Measurements from ENCODE around the gene EPB41L2. TPM values are rescaled to one million over a fixed set of nuclear protein-coding genes. Genes with fewer than 3 reads are reported as not detected.

EPB41L2 gene
- total RNA-seq, 2 donors from 2014 or later, result 41.9 to 47.2 TPM

- H3K36me3 ChIP-seq, result no peaks in the 10 kb centered on the region
- H3K27ac ChIP-seq, result no peak overlapping the region
- DNase-seq (ENCODE audit: low spot score), result no peak
- no peaks in the 10 kb centered on the region for H3K9me3 ChIP-seq
- TF ChIP-seq, protein P1, sequence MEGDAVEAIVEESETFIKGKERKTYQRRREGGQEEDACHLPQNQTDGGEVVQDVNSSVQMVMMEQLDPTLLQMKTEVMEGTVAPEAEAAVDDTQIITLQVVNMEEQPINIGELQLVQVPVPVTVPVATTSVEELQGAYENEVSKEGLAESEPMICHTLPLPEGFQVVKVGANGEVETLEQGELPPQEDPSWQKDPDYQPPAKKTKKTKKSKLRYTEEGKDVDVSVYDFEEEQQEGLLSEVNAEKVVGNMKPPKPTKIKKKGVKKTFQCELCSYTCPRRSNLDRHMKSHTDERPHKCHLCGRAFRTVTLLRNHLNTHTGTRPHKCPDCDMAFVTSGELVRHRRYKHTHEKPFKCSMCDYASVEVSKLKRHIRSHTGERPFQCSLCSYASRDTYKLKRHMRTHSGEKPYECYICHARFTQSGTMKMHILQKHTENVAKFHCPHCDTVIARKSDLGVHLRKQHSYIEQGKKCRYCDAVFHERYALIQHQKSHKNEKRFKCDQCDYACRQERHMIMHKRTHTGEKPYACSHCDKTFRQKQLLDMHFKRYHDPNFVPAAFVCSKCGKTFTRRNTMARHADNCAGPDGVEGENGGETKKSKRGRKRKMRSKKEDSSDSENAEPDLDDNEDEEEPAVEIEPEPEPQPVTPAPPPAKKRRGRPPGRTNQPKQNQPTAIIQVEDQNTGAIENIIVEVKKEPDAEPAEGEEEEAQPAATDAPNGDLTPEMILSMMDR (IDR thresholded peaks at IDR 0.05), result no peak
- H3K4me3 ChIP-seq, result no peak overlapping the region
- H3K27me3 ChIP-seq, result no peaks in the 10 kb centered on the region
- H3K4me1 ChIP-seq, result no peaks in the 10 kb centered on the region
These were observed 2.8 kb upstream of the EPB41L2 start for GRCh38 chr6:131065824-131066171.

GRCh38 chr6:131065112-131065823 is 2.2 kb upstream of the EPB41L2 start:
- H3K27ac ChIP-seq, result no peak overlapping the region
- H3K36me3 ChIP-seq, result no peaks in the 10 kb centered on the region
- H3K9me3 ChIP-seq, result no peaks in the 10 kb centered on the region
- no peak for DNase-seq (ENCODE audit: low spot score)
- no peaks in the 10 kb centered on the region for H3K27me3 ChIP-seq
- H3K4me1 ChIP-seq, result no peaks in the 10 kb centered on the region
- TF ChIP-seq, protein P1 (IDR thresholded peaks at IDR 0.05), result no peak
- no peak overlapping the region for H3K4me3 ChIP-seq

- H3K27me3 ChIP-seq, result no peaks in the 10 kb centered on the region
- peak overlapping the region; percentile 83 to 86 for H3K27ac ChIP-seq
- H3K36me3 ChIP-seq, result no peaks in the 10 kb centered on the region
- H3K4me1 ChIP-seq, result no peaks in the 10 kb centered on the region
- no peaks in the 10 kb centered on the region for H3K9me3 ChIP-seq
- peak overlapping the region; percentile 81 to 98 for H3K4me3 ChIP-seq
- no peak for DNase-seq (ENCODE audit: low spot score)
- TF ChIP-seq, protein P1 (IDR thresholded peaks at IDR 0.05), result no peak
These were observed 773 bp upstream of the EPB41L2 start for GRCh38 chr6:131063764-131064272.

GRCh38 chr6:131062241-131063027 is 611 bp downstream of the EPB41L2 start:
- Histone ChIP-seq H3K36me3 (no peaks in the 10 kb centered on the region), H3K4me3 (peak overlapping the region; percentile 81 to 98), H3K27ac (peak overlapping the region; percentile 83 to 86), H3K4me1 (no peaks in the 10 kb centered on the region), H3K27me3 (no peaks in the 10 kb centered on the region), H3K9me3 (no peaks in the 10 kb centered on the region)
- TF ChIP-seq, protein P1 (IDR thresholded peaks at IDR 0.05), result no peak
- DNase-seq (ENCODE audit: low spot score), result no peak

DNA sequence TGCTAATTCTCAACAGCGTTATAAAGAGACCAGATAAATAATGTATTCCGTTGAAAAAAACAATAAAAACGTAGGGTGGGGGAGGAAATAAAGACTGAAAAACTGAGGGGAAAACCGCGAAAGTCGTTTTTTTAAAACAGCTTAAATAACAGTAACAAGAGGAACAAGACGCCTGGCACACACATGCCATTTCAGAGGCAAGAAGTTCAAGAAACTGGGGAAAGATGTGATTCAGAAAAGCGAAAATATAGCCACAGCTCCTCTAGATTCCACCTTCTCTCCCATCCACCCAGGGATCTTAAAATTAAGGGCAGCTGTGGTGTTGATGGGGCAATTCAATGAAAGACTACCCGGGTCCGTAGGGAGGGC is 1.3 kb downstream of the EPB41L2 start:
- TF ChIP-seq, protein P1 (IDR thresholded peaks at IDR 0.05), result no peak
- DNase-seq (ENCODE audit: low spot score), result no peak
- Histone ChIP-seq H3K4me1 (no peaks in the 10 kb centered on the region), H3K27me3 (no peaks in the 10 kb centered on the region), H3K9me3 (no peaks in the 10 kb centered on the region), H3K36me3 (no peaks in the 10 kb centered on the region), H3K27ac (peak overlapping the region; percentile 83 to 86), H3K4me3 (peak overlapping the region; percentile 81 to 98)

All from right atrium auricular region (tissue), 2 donors.